PFSK-1 (cell line): ENCODE measurements around the gene TRIM9.

Experiments used
- POLR2AphosphoS5 ChIP-seq: IDR thresholded peaks from 2 replicates; pipeline ENCODE4 v1.6.1; 2012; ENCODE audit warnings: low read depth, mild to moderate bottlenecking, control low read depth, low read length, moderate library complexity
- REST ChIP-seq, 2 experiments: IDR thresholded peaks; 2 replicates each; pipeline versions ENCODE4 v1.6.1 to v1.8.0; 2011 to 2012; ENCODE audit warnings: low read depth in 2 of 2, low read length in 2 of 2, control low read depth in 1 of 2, inconsistent platforms in 1 of 2, mild to moderate bottlenecking in 1 of 2, moderate library complexity in 1 of 2; ENCODE audit not compliant: insufficient read depth in 1 of 2
- TAF1 ChIP-seq: IDR thresholded peaks from 2 replicates; pipeline ENCODE4 v1.6.1; 2012; ENCODE audit warnings: low read length, control low read depth, borderline replicate concordance; ENCODE audit not compliant: insufficient read depth

DNA sequence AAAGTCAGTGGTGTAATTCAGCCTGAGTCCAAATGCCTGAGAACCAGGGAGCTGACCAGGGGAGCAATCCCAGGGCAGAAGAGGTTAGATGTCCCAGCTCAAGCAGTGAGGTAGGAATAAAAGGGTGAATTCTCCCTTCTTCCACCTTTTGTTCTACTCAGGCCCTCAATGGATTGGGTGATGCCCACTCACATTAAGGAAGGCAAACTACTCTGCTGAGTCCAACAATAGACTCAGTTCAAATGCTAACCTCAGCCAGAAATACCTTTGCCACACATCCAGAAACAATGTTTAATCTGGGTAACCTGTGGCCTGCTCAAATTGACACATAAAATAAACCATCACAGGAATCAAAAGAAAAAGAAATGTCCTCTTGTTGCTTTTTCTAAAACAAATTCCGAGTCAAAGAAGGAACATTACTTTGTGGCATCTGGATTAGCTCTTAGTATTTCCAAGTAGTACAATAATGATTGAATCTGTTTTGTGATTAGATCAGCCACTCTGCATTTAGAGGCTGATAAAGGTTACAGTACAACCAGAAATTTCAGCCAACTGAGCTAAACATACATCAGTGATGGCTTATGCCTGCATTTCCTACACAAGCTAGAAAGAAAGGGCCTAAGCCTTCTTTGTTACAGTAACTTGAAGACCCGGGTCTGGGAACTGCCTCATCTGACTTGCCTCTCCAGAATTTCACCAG, 43.6 kb upstream of the TRIM9 start:
- TF ChIP-seq TAF1: no peak
- no peak for TF ChIP-seq REST (IDR thresholded peaks at IDR 0.05; ENCODE audit: insufficient read depth in 1 of 2, low read depth in 2 of 2, low read length in 2 of 2)
- no peak for TF ChIP-seq POLR2AphosphoS5
